Measurements from ENCODE around the gene GRK5.

The GRK5 gene

DNA sequence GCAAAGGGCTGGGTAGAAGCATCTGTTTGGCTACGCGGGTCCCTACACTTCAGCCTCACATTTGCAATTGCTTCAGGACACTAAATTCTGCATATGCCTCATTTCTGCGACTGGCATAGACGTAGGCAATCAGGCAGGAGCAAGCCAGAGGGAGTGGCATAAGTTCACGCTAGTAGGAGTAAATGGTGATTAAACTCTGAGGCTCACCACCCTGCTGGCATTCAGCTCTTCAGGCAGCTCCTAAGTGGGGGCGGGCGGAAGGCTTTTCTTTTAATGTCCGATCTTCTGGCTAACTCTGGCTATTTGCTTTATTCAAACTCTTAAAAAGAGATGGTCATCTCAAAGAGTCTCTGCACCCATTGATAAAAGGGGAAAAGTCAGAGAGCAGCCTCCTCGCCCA is 289.9 kb downstream of the GRK5 start:
- DNase-seq: no peak

DNA sequence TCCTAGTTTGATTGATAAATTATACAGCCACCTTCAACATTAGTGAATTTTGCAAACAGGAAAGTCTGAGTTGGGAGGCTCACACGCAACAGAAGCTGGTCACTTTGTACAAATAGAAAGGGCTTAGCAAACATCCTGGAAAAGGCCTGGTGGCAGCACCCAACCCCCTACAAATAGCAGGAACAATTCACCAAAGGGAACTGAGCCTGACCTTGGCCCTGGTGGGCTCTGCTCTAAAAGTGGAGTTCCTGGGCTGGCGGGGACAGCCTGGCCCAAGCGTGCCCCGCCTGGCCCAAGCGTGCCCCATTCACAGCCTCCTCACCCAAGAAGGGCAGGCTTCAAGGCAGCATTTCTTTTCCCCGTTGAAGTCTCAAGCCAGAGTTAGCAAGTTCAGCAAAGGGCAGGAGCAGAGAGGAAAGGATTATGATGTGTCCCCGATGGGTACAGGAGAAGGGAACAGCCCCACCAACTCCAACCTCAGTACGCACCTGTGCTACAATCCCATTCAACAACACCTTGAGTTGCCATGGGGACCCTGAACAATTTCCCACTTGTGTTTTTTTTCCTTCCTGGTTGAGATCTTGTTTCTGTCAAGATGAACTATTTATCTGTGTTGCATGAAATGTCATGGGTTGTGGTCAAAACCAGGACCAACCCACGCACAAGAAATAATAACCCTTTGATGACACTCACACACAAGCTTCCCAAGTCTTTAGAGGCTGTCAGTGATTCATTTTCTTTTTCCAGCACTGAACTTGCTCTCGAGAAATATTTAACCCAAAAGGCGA is 291.7 kb downstream of the GRK5 start:
- no peak for DNase-seq

DNA sequence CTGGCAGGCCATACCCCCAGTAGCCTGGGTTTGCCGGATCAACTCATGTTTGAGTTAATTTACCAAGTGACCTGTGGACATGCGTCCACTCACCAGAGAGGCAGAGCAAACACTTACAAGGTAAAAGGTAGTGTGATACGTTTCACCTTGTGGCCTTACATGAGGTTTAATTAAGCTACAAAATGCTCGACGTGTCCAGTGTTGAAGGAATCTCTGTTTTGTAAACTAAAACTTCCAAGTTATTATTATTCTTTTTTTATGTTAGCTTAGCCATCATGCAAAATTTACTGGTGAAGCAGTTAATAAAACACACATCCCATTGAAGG is 292.3 kb downstream of the GRK5 start:
- no peak for DNase-seq

DNA sequence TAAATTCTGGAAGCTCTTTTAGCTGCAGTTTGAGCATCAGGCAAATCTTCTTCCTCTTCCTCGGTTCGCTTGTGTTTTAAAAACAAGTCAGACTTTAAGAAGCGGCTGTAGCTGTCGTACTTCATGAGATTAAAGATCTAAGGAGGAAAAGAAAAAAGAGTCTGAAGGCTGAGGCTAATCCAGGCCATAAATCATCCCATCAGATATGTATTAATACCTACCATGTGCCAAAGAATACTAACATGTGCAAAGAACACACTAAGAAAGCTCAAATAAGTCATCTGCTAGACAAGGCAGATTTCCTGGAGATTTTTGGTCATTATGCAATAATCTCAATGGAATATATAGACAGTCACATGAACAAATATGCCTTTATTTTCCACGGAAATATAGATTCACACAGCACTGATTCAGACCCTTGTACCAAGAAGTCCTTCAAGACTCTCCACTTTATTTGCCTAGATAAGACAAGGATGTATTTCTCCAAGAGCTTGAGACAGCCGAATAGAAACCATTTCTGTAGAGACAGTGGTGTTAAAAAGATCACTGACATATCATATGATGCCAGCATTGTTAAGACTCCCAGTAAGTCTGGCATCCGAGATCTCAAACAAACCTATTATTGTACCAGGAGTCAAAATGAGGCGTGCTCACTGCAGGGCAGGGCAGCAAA is 292.9 kb downstream of the GRK5 start:
- DNase-seq: no peak

DNA sequence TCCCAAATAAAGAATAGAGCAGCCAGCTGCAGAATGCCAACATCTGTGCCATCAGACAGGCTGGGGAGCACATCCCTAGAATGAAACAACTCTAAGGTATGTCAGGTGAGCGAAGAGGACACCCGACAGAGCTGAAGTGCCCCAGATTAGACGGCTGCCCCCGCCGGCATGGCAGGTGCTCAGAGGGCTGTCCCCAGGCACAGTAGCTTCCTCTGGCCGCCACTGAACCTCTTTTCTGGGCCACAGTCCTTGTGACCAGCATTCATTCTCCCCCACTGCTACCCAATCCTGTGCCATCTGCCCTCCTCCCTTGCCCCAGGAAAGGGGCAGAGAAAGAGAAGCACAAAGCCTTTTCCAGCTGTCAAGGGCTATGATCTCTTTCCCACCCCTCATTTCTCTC is 293.4 kb downstream of the GRK5 start:
- no peak for DNase-seq

DNA sequence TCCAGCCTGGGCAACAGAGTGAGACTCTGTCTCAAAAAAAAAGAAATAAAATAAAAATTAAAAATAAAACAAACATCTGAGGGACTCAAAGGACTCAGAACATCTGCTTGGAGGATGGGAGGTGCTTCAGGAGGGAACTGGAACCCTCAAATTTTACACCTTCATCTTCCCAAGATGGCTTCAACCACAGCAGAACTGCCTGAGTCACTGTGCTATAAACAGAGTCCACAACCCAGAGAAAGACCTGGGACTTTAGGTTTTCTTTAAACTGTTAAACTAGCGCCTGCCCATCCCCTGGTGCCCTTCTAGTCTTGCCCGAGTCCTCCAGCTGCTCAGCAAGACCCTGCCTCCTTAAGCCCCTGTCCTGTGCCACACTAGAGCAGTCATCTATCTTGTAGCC is 294.3 kb downstream of the GRK5 start:
- DNase-seq: no peak

DNA sequence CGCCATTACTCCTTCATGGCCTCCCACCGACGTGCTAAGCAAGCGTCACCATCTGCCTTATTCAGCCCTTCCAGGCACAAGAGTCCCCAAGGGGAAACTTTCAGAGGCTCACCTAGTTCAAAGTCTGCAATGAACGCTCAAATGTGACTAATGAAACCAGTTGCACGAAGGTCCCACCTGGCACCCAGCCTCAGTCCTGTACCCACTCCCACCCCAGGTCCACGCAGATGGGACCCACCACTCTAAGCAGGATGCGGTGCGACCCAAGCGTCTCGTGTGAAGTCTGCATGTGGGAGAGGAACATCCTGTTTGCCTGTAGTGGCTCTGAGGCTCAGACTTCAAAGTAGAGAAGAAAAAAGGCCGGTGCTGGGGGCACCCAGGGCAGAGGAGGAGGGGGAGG is 294.8 kb downstream of the GRK5 start:
- DNase-seq: no peak

DNA sequence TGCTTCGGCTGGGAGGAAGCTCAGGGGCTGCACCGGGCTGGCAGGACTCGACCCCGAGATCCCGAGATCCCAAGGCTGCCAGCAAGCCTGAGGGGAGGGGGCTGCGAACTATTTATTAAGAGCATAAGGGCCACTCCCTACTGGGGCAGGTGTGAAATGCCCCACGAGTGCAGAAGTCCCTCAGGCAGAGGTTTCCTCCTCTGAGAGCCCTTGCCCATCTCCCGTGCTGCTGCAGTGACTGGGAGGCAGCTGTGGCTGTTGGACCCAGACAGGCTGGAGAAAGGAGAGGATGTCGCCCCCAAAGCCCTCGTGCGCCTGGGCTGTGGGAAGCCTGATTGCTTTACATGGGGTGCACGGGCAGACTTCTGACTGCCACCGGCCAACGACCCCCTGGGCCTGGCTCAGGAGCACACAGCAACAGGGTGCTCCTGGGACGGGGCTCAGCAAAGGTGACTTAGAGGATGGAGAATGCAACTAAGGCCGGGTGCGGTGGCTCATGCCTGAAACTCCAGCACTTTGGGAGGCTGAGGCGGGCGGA is 295.3 kb downstream of the GRK5 start:
- no peak for DNase-seq

DNA sequence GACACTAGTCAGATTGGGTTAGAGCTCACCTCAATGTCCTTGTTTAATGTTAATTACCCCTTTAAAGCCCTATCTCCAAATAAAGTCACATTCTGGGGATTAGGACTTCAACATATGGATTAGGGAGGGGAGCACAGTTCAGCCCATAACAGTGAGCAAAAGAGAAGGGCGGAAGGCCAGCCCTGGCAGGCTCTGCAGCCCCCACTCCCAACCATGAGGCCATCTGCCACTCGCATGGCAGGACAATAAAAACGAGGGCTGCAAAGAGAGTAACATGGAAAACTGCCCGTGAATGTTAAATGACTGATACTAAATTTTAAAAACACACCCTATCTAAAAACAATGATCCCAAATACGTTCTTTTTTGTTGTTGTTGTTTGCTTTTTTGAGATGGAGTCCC is 296.4 kb downstream of the GRK5 start:
- peak in 1 of 2 experiments; percentile 54 for DNase-seq

DNA sequence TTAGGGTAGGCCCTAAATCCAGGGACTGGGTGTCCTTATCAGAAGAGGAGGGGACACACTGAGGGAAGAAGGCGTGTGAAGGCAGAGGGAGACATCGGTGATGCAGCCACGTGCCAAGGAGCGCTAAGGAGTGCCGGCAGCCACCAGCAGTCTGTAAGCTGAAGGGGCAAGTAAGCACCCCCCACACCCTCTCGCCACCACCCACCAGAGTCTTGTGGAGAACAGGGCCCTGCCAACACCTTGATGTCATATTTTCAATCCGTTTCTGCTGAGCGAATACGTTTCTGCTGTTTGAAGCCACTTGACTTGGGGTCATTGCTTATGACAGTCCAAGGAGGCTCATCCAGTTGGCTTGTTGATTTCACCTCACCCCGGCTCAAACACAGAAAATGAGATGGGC is 297.3 kb downstream of the GRK5 start:
- no peak for DNase-seq

DNA sequence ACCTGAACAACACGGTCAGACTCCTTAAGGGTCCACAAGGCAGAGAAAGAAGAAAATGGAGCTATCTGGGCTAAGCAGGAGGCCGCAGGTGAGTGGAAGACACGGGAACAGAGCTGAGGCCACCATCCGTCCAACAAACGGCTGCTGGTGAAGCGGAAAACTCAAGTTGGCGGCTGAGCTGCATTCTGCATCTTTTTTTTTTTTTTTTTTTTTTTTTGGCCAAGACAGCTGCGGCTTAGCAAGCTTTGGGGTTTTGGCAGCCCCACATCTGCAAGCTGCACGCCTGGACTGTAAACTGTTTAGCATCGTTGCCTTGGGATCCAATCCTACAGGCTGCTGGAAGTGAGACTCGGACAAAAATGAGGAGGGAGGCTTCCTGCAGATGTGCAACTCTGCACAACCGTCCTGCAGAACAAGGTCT is 297.8 kb downstream of the GRK5 start:
- DNase-seq: peak in 1 of 2 experiments; percentile 17

Data from NCI-H446 (cell line).